GM23338 (cell line): Measurements from ENCODE around the gene TMIE. TPM values are rescaled to one million over a fixed set of nuclear protein-coding genes. Genes with fewer than 3 reads are reported as not detected.

Experiments
- CREB1 ChIP-seq: fragments of 250-450 bp; sonication (Bioruptor Pico); IDR thresholded peaks from 2 replicates; pipeline ENCODE4 v1.5.0; 2020; ENCODE audit warnings: low read depth, mild to moderate bottlenecking, moderate library complexity
- JUNB ChIP-seq: IDR thresholded peaks from one replicate; pipeline ENCODE4 v1.6.1; 2016; ENCODE audit warnings: antibody characterized with exemption; ENCODE audit not compliant: unreplicated experiment
- NANOG ChIP-seq: IDR thresholded peaks from 2 replicates; pipeline ENCODE4 v1.6.1; 2016; ENCODE audit warnings: antibody characterized with exemption, borderline replicate concordance
- REST ChIP-seq: IDR thresholded peaks from one replicate; pipeline ENCODE4 v1.6.1; 2018; ENCODE audit warnings: antibody characterized with exemption; ENCODE audit not compliant: unreplicated experiment
- ZNF331 ChIP-seq: fragments of 250-450 bp; sonication (Bioruptor Pico); IDR thresholded peaks from 2 replicates; pipeline ENCODE4 v1.5.0; 2020; ENCODE audit warnings: low read depth, mild to moderate bottlenecking, moderate library complexity
- ZNF462 ChIP-seq: fragments of 250-450 bp; sonication (Bioruptor Pico); IDR thresholded peaks from 2 replicates; pipeline ENCODE4 v1.5.0; 2020; ENCODE audit warnings: mild to moderate bottlenecking, moderate library complexity
- polyA plus RNA-seq: library from polyadenylated mRNA; unstranded; fragments of >200 nt; fragmentation: Nextera tagmentation; extraction: Ambion mirVana; gene quantifications from 2 replicates; pipeline ENCODE4 v1.2.1, GENCODE V29; 2016
- total RNA-seq: library from RNA; depleted of rRNA; stranded (reverse); fragments of >200 nt; shearing (Covaris generic); gene quantifications from 2 replicates; pipeline ENCODE4 v1.2.3, GENCODE V29; 2014

Gene TMIE
- total and polyA plus RNA-seq, 2 experiments from 2014 or later: 0.84 to 1.2 TPM

- no peak for TF ChIP-seq ZNF462 (CRISPR knock-in tag)
- no peak for TF ChIP-seq ZNF331 (CRISPR knock-in tag)
- no peak for TF ChIP-seq JUNB
- no peak for TF ChIP-seq NANOG
- no peak for TF ChIP-seq CREB1 (CRISPR knock-in tag)
- no peak for TF ChIP-seq REST
These were observed 10.6 kb downstream of the TMIE start (continued) for GRCh38 chr3:46711760-46712159.
